ENCODE results near the gene FAM171A1.

GRCh38 chr10:15395935-15396334, 24.8 kb upstream of the FAM171A1 start:
- TF ChIP-seq CTCF (IDR thresholded peaks at IDR 0.05) (no peak), POLR2A (IDR thresholded peaks at IDR 0.05) (no peak)

All from uterus (tissue), 2 donors.